Measurements from ENCODE around the gene TXNDC5.

- TF ChIP-seq POLR2A (IDR thresholded peaks at IDR 0.05) = no peak
- no peak for TF ChIP-seq CTCF (IDR thresholded peaks at IDR 0.05)
- TF ChIP-seq POLR2AphosphoS5 (IDR thresholded peaks at IDR 0.05) = no peak
Observed at GRCh38 chr6:7896465-7896987, 14.1 kb downstream of the TXNDC5 start.
